Activated CD4-positive, alpha-beta T cell treated with anti-CD3 and anti-CD28 coated beads, Interleukin-2, Interleukin-4, amounts not matched to agents 100 ng/mL and 50 ng/mL, durations not matched to agents 16 hours and 8 hours (primary cell): Measurements from ENCODE around the gene WDPCP.
"Not testable (repeated sequence)": the region's sequence is repeated elsewhere in the genome, so short reads cannot be mapped to it uniquely, and the experiment has no call there.

Experiments
- DNase-seq: peaks from one replicate; pipeline ENCODE4 v3.0.0-alpha.2; 2020; ENCODE audit warnings: low spot score

The WDPCP gene

GRCh38 chr2:63099032-63099431, 489.2 kb downstream of the WDPCP start:
- DNase-seq = no peak

GRCh38 chr2:63096491-63096890, 491.8 kb downstream of the WDPCP start:
- no peak for DNase-seq

- no peak for DNase-seq
Observed at GRCh38 chr2:63093502-63093901, 494.8 kb downstream of the WDPCP start.

DNA sequence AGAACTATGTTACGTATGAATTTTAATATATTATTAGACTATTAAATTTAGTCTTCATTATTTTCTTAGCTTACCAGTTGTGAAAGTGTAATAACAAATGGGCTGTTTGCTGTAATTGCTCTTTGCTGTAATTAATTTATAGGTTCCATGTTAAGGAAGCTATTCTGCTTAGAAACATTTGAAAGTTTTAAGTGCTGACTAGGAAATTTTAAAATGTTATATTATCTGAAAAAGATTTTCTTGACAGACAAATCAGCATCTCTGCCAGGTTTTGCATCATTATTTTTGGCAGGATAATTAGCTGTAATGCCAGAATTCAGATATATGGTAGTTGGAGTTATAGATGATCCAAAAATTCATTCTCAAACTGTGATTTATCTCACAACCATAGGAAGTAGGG, 495.4 kb downstream of the WDPCP start:
- DNase-seq = no peak

DNA sequence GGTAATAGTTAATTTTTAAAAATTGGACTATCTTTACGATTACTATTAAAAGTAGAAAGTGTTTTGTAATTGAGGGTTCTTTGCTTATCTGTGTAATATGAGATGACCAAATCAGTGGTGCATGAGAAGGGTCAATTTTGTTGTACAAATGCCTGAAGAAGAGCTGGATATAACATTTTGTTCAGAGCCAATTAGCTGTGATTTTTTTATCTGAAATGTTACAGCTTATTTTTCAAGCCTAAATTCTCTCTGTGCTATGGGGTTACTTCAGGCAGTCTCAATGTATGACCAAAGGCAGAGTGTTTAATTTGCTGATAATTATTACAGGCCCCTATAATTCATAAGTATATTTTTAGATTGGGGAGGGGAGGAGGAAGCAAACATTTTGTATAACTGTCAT, 495.9 kb downstream of the WDPCP start:
- no peak for DNase-seq

- DNase-seq = no peak
Observed at GRCh38 chr2:63086687-63087086, 501.6 kb downstream of the WDPCP start.

DNA sequence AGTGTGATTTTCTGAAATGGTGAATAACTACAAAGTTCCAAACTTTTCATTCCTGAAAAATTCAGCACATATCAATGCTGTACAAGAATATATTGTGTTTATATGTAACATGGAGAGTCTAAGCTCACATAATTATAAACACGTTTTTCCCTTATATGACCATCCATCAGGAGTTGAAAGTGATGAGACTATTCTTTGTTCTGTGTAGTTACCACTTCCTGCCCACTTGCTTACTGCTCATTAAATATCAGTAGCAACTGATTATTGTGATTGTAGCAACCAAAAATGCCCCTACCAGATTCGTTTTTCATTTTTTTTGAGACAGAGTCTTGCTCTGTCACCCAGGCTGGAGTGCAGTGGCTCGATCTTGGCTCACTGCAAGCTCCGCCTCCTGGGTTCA, 506.9 kb downstream of the WDPCP start:
- DNase-seq = no peak

- DNase-seq = no peak
Observed at GRCh38 chr2:63078852-63079606, 509.2 kb downstream of the WDPCP start.

DNA sequence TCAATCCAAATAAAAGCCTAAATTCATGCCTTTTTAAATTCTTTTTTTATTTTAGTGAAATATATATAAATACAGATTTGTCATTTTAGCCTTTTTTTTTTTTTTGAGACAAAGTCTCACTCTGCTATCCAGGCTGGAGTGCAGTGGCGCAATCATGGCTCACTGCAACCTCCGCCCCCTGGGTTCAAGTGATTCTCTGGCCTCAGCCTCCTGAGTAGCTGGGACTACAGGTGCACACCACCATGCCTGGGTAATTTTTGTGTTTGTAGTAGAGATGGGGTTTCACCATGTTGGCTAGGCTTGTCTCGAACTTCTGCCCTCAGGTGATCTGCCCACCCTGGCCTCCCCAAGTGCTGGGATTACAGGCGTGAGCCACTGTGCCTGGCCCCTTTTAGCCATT, 513.9 kb downstream of the WDPCP start:
- DNase-seq = not testable (repeated sequence)

DNA sequence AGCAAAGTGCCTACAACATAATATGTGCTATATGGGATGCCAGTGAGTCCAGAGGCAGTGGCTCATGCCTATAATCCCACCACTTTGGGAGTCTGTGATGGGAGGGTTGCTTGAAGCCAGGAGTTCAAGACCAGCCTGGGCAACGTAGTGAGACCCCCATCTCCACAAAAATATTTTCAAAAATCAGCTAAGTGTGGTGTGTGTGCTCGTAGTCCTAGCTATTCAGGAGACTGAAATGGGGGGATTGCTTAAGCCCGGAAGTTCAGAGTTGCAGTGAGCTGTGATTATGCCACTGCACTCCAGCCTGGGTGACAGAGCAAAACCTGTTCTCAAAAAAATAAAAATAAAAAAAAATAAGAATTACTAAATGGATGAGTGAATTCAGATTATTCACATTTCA, 514.3 kb downstream of the WDPCP start:
- no peak for DNase-seq

DNA sequence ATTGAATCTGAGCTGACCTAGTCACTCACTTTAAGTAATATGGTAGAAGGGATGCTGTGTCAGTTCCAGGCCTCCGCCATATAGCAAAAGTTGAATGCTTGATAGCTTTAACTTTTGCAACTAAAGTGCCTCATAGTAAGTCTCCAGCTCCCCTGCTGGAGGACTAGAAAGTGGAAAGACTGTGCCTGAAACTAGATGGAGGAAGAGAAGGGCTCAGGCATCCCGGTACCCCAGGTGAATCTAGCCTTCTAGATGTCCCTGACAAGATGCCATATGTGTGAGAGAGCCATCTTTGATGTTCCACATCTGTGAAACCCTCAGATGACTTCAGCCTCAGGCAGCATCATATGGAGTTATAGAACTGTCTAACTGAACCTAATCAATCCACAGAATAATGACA, 516.6 kb downstream of the WDPCP start:
- DNase-seq = no peak
